HG03064 (cell line): ENCODE measurements around the gene FBP2.
"Not testable (repeated sequence)": the region's sequence is repeated elsewhere in the genome, so short reads cannot be mapped to it uniquely, and the experiment has no call there.

Source experiments
- ATAC-seq: cut with Tn5 transposase; IDR thresholded peaks from one replicate; pipeline ENCODE4 v1.9.1; 2021; ENCODE audit warnings: low read depth; ENCODE audit not compliant: unreplicated experiment

Gene FBP2

GRCh38 chr9:94607423-94607691, 13.7 kb upstream of the FBP2 start:
- no peak for ATAC-seq

- ATAC-seq = no peak
Measured at GRCh38 chr9:94606646-94607422, 13.2 kb upstream of the FBP2 start.

GRCh38 chr9:94603259-94604160, 9.9 kb upstream of the FBP2 start:
- no peak for ATAC-seq

DNA sequence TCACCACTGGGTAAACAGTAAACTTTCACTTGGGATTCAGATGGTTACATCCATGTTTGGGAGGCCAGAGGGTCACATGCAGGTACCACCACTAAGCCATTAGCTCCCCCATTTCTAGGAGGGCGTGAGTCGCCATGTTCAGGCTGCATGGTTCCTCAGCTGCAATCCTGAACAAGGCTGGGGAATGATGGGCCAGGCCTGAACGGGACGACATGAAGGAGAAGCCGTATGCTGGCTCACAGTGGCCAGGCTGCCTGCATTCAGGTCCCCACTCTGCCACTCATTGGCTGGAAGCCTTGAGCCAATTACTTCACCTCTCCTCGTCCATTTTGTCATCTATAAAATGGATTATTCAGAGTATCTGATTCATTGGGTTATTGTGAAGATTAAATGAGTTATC, 9.0 kb upstream of the FBP2 start:
- ATAC-seq = no peak

GRCh38 chr9:94600715-94601114, 7.1 kb upstream of the FBP2 start:
- ATAC-seq = no peak

GRCh38 chr9:94600258-94600657, 6.6 kb upstream of the FBP2 start:
- no peak for ATAC-seq

DNA sequence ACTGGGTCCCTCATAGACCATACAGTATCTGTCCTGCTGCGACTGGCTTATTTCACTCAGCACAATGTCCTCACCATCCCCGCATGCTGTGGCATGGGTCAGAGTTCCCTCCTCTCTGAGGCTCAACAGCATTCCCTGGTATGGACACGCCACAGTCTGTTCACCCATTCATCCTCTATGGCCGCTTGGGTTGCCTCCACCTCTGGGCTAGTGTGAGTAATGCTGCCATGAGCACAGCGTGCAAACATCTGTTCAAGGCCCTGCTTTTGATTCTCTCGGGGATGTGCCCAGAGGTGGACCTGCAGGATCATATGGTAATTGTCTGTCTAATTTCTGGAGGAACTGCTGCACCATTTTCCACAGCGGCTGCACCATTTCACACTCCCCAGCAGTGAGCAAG, 5.5 kb upstream of the FBP2 start:
- ATAC-seq = no peak

DNA sequence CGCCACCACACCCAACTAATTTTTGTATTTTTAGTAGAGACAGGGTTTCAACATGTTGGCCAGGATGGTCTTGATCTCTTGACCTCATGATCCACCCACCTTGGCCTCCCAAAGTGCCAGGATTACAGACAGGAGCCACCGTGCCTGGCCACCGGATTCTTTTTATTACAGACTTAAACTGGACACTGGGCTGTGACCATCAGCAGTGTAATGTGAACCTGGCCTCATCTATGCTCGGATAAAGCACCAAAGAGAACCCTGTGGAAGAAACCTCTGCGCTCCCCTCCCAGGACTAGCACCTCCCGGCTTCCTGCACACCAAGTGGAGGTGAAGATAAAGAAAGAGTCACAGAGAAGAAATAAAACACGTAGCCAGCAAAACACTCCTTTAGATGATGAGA, 941 bp downstream of the FBP2 start:
- not testable (repeated sequence) for ATAC-seq

- ATAC-seq = no peak
Measured at GRCh38 chr9:94591876-94592275, 1.7 kb downstream of the FBP2 start.

- ATAC-seq = not testable (repeated sequence)
Measured at GRCh38 chr9:94591046-94591545, 2.5 kb downstream of the FBP2 start.

DNA sequence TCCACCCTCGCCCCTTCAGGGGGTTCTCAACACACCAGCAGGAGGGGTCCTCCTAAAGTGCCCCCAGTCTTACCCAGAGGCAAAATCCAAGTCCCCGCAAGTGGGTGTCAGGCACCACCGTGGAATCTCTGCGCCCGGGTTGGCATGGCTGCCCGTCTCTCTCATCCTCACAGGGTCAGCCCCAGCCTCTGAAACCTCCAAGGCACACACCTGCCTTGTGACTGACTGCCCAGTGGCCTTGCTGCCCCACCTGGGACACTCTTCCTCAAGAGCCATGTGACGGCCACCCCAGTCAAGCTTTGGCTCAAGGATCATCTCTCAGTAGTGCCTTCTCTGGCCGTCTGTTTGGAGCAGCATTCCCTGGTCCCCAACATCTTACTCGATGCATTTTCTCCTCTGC, 4.9 kb downstream of the FBP2 start:
- ATAC-seq = no peak

GRCh38 chr9:94586814-94587213, 6.8 kb downstream of the FBP2 start:
- no peak for ATAC-seq

GRCh38 chr9:94586316-94586715, 7.3 kb downstream of the FBP2 start:
- ATAC-seq = no peak

DNA sequence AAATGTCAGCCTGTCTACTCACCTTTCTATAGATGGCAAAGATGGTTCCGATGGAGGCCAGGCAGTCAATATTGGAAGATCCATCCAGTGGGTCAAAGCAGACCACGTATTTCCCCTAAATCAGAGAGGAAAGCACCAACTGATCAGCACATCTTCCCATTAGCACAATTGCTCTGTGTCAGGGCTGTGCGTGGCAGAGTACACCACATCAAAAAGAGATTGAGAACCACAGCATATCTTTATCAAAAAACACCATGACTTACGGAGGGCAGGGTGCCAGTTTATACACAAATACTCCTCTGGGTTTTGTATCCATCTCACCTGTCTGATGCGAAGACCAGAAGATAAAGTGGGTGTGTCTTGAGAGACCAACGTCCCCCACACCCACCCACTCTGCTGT, 9.1 kb downstream of the FBP2 start:
- ATAC-seq = no peak

DNA sequence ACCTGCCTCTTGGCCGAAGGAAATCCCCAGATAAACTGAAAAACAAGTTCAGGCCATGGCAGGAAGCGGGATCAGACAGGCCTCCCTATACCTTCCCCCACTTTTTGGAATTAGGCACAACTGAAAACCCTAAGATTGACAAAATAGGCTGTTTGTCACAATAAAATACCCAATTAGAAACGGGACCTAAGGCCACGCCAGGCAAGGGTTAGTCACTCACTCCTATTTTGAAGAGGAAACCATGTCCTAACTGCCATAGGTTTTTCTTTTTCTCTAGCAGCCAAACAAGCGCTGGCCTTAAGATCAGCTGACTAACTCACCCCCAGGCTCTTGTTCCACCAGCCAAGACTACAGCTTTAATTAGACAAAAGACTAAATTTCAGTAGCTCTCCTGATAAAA, 11.9 kb downstream of the FBP2 start:
- no peak for ATAC-seq

- no peak for ATAC-seq
Measured at GRCh38 chr9:94577571-94577970, 16.1 kb downstream of the FBP2 start.

GRCh38 chr9:94577036-94577435, 16.6 kb downstream of the FBP2 start:
- no peak for ATAC-seq

DNA sequence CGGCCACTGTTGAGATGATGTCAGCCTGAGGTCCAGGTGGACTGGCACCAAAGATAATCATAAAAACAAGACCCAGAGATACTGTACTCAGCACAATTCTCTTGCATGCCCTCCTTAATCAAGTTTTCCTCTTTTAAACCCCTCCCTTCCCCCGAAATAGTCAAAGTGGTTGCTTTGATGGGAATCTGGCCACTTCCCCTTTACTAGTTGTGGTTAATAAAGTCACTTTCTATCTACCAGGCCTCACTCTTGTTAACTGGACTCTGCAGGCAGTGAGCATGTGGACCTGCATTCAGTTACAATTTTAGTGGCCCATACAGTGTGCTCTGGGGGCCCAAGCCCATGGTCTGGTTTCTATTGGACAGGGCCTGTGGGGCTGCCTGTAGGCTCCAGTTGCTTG, 17.5 kb downstream of the FBP2 start:
- ATAC-seq = no peak

DNA sequence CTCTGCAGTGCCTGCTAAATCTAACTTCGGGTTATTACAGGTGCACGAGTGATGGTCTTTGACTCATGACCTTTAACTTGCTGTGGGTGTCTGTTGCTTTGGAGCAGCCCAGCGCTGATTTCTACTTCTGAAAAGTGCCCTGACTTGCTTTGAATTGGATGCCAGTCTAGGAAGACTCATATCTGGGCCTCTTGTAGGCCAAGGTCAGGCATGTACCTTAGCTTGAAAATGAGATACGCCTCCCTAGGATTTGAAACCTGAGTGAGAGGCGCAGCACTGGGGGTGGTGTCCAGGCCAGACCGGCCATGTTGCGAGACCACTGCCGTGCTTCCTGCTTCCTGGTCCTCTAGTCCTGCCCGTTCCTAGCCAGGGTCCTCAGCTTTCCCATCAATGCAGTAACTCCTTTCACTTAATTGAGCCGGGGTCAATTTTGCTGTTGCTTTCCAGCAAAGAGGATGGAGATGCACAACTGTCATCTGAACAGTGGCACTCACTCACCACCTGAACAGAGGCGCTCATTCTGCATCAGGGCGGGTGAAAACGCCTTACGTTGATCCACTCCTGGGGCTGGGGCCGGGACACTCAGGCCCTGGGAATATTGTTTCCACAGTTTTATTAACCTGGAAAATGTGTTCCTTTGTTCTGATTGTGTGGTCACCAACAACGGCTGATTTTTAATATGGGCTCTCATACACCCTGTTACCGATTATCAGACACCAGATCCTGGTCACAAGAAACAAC, 24.5 kb downstream of the FBP2 start:
- no peak for ATAC-seq

DNA sequence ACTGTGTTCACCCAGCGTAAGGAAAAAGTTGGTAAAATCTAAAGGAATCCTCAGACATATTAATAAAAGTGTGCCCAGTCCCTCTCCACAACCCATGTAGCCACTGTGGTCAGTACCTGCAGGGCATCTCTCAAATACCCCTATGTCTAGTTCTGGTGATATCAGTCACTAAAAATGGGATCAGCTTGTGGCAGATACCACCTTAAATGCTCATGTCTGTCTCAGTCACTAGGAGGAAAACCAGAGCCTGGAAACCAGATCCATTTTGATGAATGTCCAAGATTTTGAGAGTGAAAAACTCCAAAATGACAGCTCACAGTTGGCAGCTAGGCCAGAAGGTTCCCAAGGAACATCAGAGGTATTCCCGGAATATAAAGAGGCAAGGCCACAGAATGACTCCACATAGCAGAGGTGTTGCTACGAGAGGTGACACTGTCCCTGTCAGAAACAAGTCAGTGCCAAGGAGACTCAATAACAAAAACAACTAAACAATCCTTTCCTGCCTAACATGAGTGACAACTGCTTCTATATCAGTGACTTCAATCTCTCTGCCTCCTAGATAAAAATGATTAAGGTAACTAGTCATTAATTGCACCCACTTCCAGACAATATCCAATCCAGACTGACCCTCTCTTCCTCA, 25.3 kb downstream of the FBP2 start:
- no peak for ATAC-seq

DNA sequence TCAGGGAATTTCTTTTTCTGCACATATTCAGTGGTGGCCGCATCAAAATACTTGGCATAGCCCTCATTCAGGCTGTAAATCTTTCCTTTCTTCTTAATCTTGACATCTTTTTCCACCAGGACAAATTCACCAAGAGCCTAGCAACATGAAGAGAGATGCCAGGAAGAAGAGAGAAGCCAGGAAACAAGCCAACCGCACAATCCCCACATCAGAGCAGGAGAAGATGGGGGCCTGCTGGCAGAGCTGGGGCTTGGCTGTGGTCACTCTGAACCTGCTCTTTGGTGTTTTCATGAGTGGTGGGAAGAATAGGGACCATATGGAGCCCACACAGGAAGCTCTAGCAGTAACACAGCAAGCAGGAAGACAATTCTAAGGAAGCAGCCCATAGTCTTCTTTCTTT, 26.4 kb downstream of the FBP2 start:
- ATAC-seq = no peak
